SK-N-SH (cell line): ENCODE measurements around the gene SLC5A4. TPM values are rescaled to one million over a fixed set of nuclear protein-coding genes. Genes with fewer than 3 reads are reported as not detected.

Source experiments
- CTCF ChIA-PET: fragments of 300-600, 350-600 bp; formaldehyde crosslinking; extraction: SDS; loops from one replicate; lab custom pipeline; 2021; lab: Yijun Ruan, JAX
- POLR2A ChIA-PET: fragments of 350-600 bp; sonication (Branson Sonifier 250); formaldehyde crosslinking; extraction: SDS; loops from one replicate; lab custom pipeline; 2020; ENCODE audit warnings: antibody characterized with exemption, inconsistent platforms; lab: Yijun Ruan, JAX
- DNase-seq: peaks from one replicate; pipeline ENCODE4 v3.0.0; 2012
- H2AFZ ChIP-seq: fragments of 200-600 bp; sonication (generic); 2 replicates; pipeline ENCODE4 v1.8.1; 2016; ENCODE audit warnings: antibody characterized with exemption, mild to moderate bottlenecking, low read depth
- H3F3A ChIP-seq: fragments of 200-600 bp; sonication (generic); replicated peaks from 2 replicates; pipeline ENCODE3; 2016; ENCODE audit warnings: antibody characterized with exemption, mild to moderate bottlenecking; ENCODE audit not compliant: insufficient read depth
- H3K27ac ChIP-seq, 2 experiments: fragments of 200-500 bp in 1 of 2; fragments of 200-600 bp in 1 of 2; sonication (Bioruptor generic) in 1 of 2; sonication (generic), shearing (Covaris generic) in 1 of 2; 2 replicates each; pipeline versions ENCODE4 v1.5.1 to v1.6.1; 2014 to 2016; ENCODE audit warnings: low read depth in 2 of 2, inconsistent platforms in 1 of 2, low read length in 1 of 2, mild to moderate bottlenecking in 1 of 2, mixed read lengths in 1 of 2
- H3K27me3 ChIP-seq: fragments of 200-600 bp; sonication (generic), shearing (Covaris generic); 2 replicates; pipeline ENCODE4 v1.6.1; 2016; ENCODE audit warnings: mixed run types; ENCODE audit not compliant: insufficient read depth
- H3K36me3 ChIP-seq, 2 experiments: fragments of 200-500 bp in 1 of 2; fragments of 200-600 bp in 1 of 2; sonication (Bioruptor generic) in 1 of 2; sonication (generic) in 1 of 2; replicated peaks in 1 of 2; 2 replicates each; pipeline versions ENCODE3 to v1.5.1; 2014 to 2016; ENCODE audit warnings: low read length in 1 of 2, mild to moderate bottlenecking in 1 of 2; ENCODE audit not compliant: insufficient read depth in 2 of 2, control insufficient read depth in 1 of 2
- H3K4me1 ChIP-seq, 2 experiments: fragments of 200-500 bp in 1 of 2; fragments of 200-600 bp in 1 of 2; sonication (Bioruptor generic) in 1 of 2; sonication (generic), shearing (Covaris generic) in 1 of 2; 2 replicates each; pipeline versions ENCODE4 v1.5.1 to v1.6.1; 2014 to 2016; ENCODE audit warnings: low read depth in 1 of 2, low read length in 1 of 2, mixed run types in 1 of 2; ENCODE audit not compliant: insufficient read depth in 2 of 2, control insufficient read depth in 1 of 2
- H3K4me2 ChIP-seq: fragments of 200-600 bp; sonication (generic), shearing (Covaris generic); 2 replicates; pipeline ENCODE4 v1.6.1; 2017; ENCODE audit warnings: mixed run types
- H3K4me3 ChIP-seq, 2 experiments: fragments of 200-500 bp in 1 of 2; fragments of 200-600 bp in 1 of 2; sonication (Bioruptor generic) in 1 of 2; sonication (generic), shearing (Covaris generic) in 1 of 2; 2 replicates each; pipeline versions ENCODE4 v1.5.1 to v1.8.1; 2014 to 2016; ENCODE audit warnings: low read depth in 2 of 2, inconsistent platforms in 1 of 2, low read length in 1 of 2, mild to moderate bottlenecking in 1 of 2, mixed read lengths in 1 of 2, moderate library complexity in 1 of 2
- H3K79me2 ChIP-seq: fragments of 200-600 bp; sonication (generic); 2 replicates; pipeline ENCODE4 v1.8.1; 2017; ENCODE audit warnings: mild to moderate bottlenecking; ENCODE audit not compliant: insufficient read depth
- H3K9ac ChIP-seq: fragments of 200-600 bp; sonication (generic); 2 replicates; pipeline ENCODE4 v1.6.1; 2017; ENCODE audit warnings: mixed run types
- H3K9me2 ChIP-seq: fragments of 200-600 bp; sonication (generic); 2 replicates; pipeline ENCODE4 v1.6.1; 2017; ENCODE audit warnings: mixed run types
- H3K9me3 ChIP-seq: fragments of 200-600 bp; sonication (generic); 2 replicates; pipeline ENCODE4 v1.6.1; 2017; ENCODE audit warnings: mixed run types, mild to moderate bottlenecking, moderate library complexity
- H4K20me1 ChIP-seq: fragments of 200-600 bp; sonication (generic); 2 replicates; pipeline ENCODE4 v1.6.1; 2017; ENCODE audit warnings: mild to moderate bottlenecking, mixed run types; ENCODE audit not compliant: insufficient read depth
- CTCF ChIP-seq: fragments of 200-600 bp; sonication (generic); IDR thresholded peaks from 2 replicates; pipeline ENCODE4 v1.6.1; 2017; ENCODE audit warnings: antibody characterized with exemption, mild to moderate bottlenecking, moderate library complexity
- EZH2phosphoT487 ChIP-seq: fragments of 200-600 bp; sonication (generic); IDR thresholded peaks from 2 replicates; pipeline ENCODE4 v1.6.1; 2017; ENCODE audit warnings: low read depth, mixed run types, mild to moderate bottlenecking, antibody characterized with exemption, moderate library complexity, borderline replicate concordance
- FOXM1 ChIP-seq: IDR thresholded peaks from 2 replicates; pipeline ENCODE4 v1.4.0; 2012; ENCODE audit warnings: low read depth, mild to moderate bottlenecking
- GABPA ChIP-seq: IDR thresholded peaks from 2 replicates; pipeline ENCODE4 v1.4.0; 2012; ENCODE audit warnings: low read depth, mild to moderate bottlenecking
- GATA2 ChIP-seq: sonication (generic); formaldehyde crosslinking; IDR thresholded peaks from 2 replicates; pipeline ENCODE4 v1.5.0; 2020; ENCODE audit warnings: mild to moderate bottlenecking, missing genetic modification reagents
- IRF3 ChIP-seq: fragments of 150-350 bp; IDR thresholded peaks from 2 replicates; pipeline ENCODE4 v1.6.1; 2016; ENCODE audit warnings: mild to moderate bottlenecking, low read depth, low read length
- NFIC ChIP-seq: IDR thresholded peaks from 2 replicates; pipeline ENCODE4 v1.4.0; 2012; ENCODE audit warnings: borderline replicate concordance
- POLR2AphosphoS5 ChIP-seq: IDR thresholded peaks from 2 replicates; pipeline ENCODE4 v1.6.1; 2012; ENCODE audit warnings: low read depth, low read length
- REST ChIP-seq: IDR thresholded peaks from 2 replicates; pipeline ENCODE4 v1.6.1; 2012; ENCODE audit warnings: mild to moderate bottlenecking, low read depth, low read length, moderate library complexity
- RFX5 ChIP-seq: IDR thresholded peaks from 2 replicates; pipeline ENCODE4 v1.6.1; 2012; ENCODE audit warnings: mild to moderate bottlenecking, improper control_type of control experiment, low read length
- RXRA ChIP-seq: IDR thresholded peaks from 2 replicates; pipeline ENCODE4 v1.4.0; 2012; ENCODE audit warnings: low read depth, mild to moderate bottlenecking, borderline replicate concordance
- SIN3A ChIP-seq: IDR thresholded peaks from 2 replicates; pipeline ENCODE4 v1.6.1; 2012; ENCODE audit warnings: low read depth, mild to moderate bottlenecking, low read length, moderate library complexity, borderline replicate concordance
- SMC3 ChIP-seq: IDR thresholded peaks from 2 replicates; pipeline ENCODE4 v1.6.1; 2012; ENCODE audit warnings: low read depth, low read length, improper control_type of control experiment
- USF1 ChIP-seq: IDR thresholded peaks from 2 replicates; pipeline ENCODE4 v1.4.0; 2012; ENCODE audit warnings: low read depth, borderline replicate concordance
- USF2 ChIP-seq: fragments of 150-350 bp; IDR thresholded peaks from 2 replicates; pipeline ENCODE4 v1.6.1; 2017; ENCODE audit warnings: antibody characterized with exemption, low read length, low read depth, borderline replicate concordance
- ZBTB33 ChIP-seq: IDR thresholded peaks from 2 replicates; pipeline ENCODE4 v1.4.0; 2012; ENCODE audit warnings: low read depth, borderline replicate concordance
- WGBS: methylation state at CpG from one replicate; pipeline ENCODE4 v1.1.6; 2017; ENCODE audit warnings: low lambda C conversion rate; 5-methylcytosine and 5-hydroxymethylcytosine counted together
- polyA plus RNA-seq, 3 experiments: library from polyadenylated mRNA; depleted of rRNA; stranded (reverse); fragments of >200 nt; gene quantifications; 2 replicates each; pipeline ENCODE4 v1.2.3, GENCODE V29; 2012

Gene SLC5A4
- polyA plus RNA-seq, 1 of the 3 experiments (the other 2 are of a cell fraction), result 0.15 TPM

- TF ChIP-seq USF1, result no peak
- no peak for TF ChIP-seq GATA2
- no peak for TF ChIP-seq EZH2phosphoT487
- TF ChIP-seq CTCF, result no peak
- TF ChIP-seq FOXM1, result no peak
Observed at GRCh38 chr22:32267011-32267410, 11.9 kb upstream of the SLC5A4 start (continued).

GRCh38 chr22:32265882-32266767 is 11.0 kb upstream of the SLC5A4 start:
- Histone ChIP-seq H3K4me2 (peak overlapping the region; percentile 21; the same call in 1 of the 2 replicates), H3K27me3 (no peaks in the 10 kb centered on the region), H4K20me1 (no peaks in the 10 kb centered on the region), H2AFZ (peak overlapping the region; percentile 59), H3K4me1 (no peaks in the 10 kb centered on the region), H3K9me2 (no peaks in the 10 kb centered on the region), H3K36me3 (no peaks in the 10 kb centered on the region), H3K9me3 (no peaks in the 10 kb centered on the region), H3K4me3 (no peak overlapping the region), H3K79me2 (no peaks in the 10 kb centered on the region), H3K27ac (no peak overlapping the region), H3F3A (no peaks in the 10 kb centered on the region), H3K9ac (no peak overlapping the region)
- POLR2A ChIA-PET, result interaction anchor here (0.6 kb wide), 2 partner anchors 118 to 204 kb away, joined by 3 read pairs; no protein-coding TSS in a partner anchor
- 29% methylated on average over 10 of the region's 10 CpGs for WGBS
- CTCF ChIA-PET, result interaction anchor here (0.6 to 2.6 kb wide), 66 partner anchors 8 to 386 kb away, joined by 3 to 30 read pairs (median 4); partner anchors contain the start of genes FBXO7, RFPL2, RTCB and SLC5A4
- peak; percentile 80 for DNase-seq
- TF ChIP-seq ZBTB33, result no peak
- no peak for TF ChIP-seq REST
- TF ChIP-seq RXRA, result no peak
- TF ChIP-seq GABPA, result no peak
- TF ChIP-seq RFX5, result no peak
- TF ChIP-seq FOXM1, result no peak
- TF ChIP-seq USF1, result no peak
- TF ChIP-seq POLR2AphosphoS5, result no peak
- peak; percentile 53 for TF ChIP-seq NFIC
- no peak for TF ChIP-seq SIN3A
- TF ChIP-seq USF2, result no peak
- peak; percentile 75 for TF ChIP-seq SMC3
- no peak for TF ChIP-seq IRF3
